DND-41 (cell line): Measurements from ENCODE around the gene ACTR6.

Source experiments
- CTCF ChIP-seq: IDR thresholded peaks from 2 replicates; pipeline ENCODE4 v1.5.1; 2012; ENCODE audit warnings: borderline replicate concordance, low read length, moderate library complexity, mild to moderate bottlenecking; ENCODE audit not compliant: poor library complexity, severe bottlenecking; ENCODE audit errors: extremely low read depth
- EZH2 ChIP-seq: IDR thresholded peaks from 3 replicates; pipeline ENCODE4 v1.6.1; 2012; ENCODE audit warnings: borderline replicate concordance, low read depth, mild to moderate bottlenecking, moderate library complexity, low read length, inconsistent platforms; ENCODE audit not compliant: severe bottlenecking

GRCh38 chr12:100247765-100248164, 47.1 kb downstream of the ACTR6 start:
- TF ChIP-seq CTCF (no peak), EZH2 (no peak)
